HuH-7.5 (cell line): ENCODE results near the gene CCDC50.

ENCODE experiments used
- DNase-seq: peaks from one replicate; pipeline ENCODE4 v3.0.0; 2011; ENCODE audit warnings: low spot score

CCDC50 gene

GRCh38 chr3:191320316-191320715, 8.9 kb upstream of the CCDC50 start:
- no peak for DNase-seq

- no peak for DNase-seq
Observed at GRCh38 chr3:191321019-191321767, 8.0 kb upstream of the CCDC50 start.

GRCh38 chr3:191324936-191325335, 4.3 kb upstream of the CCDC50 start:
- DNase-seq: no peak

GRCh38 chr3:191327526-191327925, 1.7 kb upstream of the CCDC50 start:
- no peak for DNase-seq

- DNase-seq: no peak
Observed at GRCh38 chr3:191328383-191328961, 722 bp upstream of the CCDC50 start.

- DNase-seq: no peak
Observed at GRCh38 chr3:191329654-191330529, 698 bp downstream of the CCDC50 start, which contains the start of gene UTS2B. TSS of gene UTS2B (minus strand) at chr3:191330526. CDS start at chr3:191282189, 48,337 bp downstream.

- no peak for DNase-seq
Observed at GRCh38 chr3:191330530-191331048, 1.4 kb downstream of the CCDC50 start.

GRCh38 chr3:191331388-191331787, 2.2 kb downstream of the CCDC50 start:
- DNase-seq: no peak

- DNase-seq: no peak
Observed at GRCh38 chr3:191333298-191333880, 4.2 kb downstream of the CCDC50 start.

GRCh38 chr3:191334346-191334893, 5.2 kb downstream of the CCDC50 start:
- DNase-seq: no peak

- no peak for DNase-seq
Observed at GRCh38 chr3:191336833-191337232, 7.6 kb downstream of the CCDC50 start.

GRCh38 chr3:191338177-191338488, 8.9 kb downstream of the CCDC50 start:
- DNase-seq: no peak

GRCh38 chr3:191339316-191339917, 10.2 kb downstream of the CCDC50 start:
- DNase-seq: no peak

- no peak for DNase-seq
Observed at GRCh38 chr3:191340351-191340750, 11.2 kb downstream of the CCDC50 start.

- DNase-seq: no peak
Observed at GRCh38 chr3:191340966-191341365, 11.8 kb downstream of the CCDC50 start.

- no peak for DNase-seq
Observed at GRCh38 chr3:191342006-191342405, 12.8 kb downstream of the CCDC50 start.

- DNase-seq: no peak
Observed at GRCh38 chr3:191342411-191342810, 13.2 kb downstream of the CCDC50 start.

- DNase-seq: no peak
Observed at GRCh38 chr3:191343115-191343514, 13.9 kb downstream of the CCDC50 start.

GRCh38 chr3:191343913-191344312, 14.7 kb downstream of the CCDC50 start:
- no peak for DNase-seq

GRCh38 chr3:191345334-191345733, 16.1 kb downstream of the CCDC50 start:
- DNase-seq: no peak

- no peak for DNase-seq
Observed at GRCh38 chr3:191347228-191347627, 18.0 kb downstream of the CCDC50 start.

- no peak for DNase-seq
Observed at GRCh38 chr3:191348098-191348497, 18.9 kb downstream of the CCDC50 start.
